AG10803 (cell line): ENCODE data around the gene WAC.
"Not testable (repeated sequence)": the region's sequence is repeated elsewhere in the genome, so short reads cannot be mapped to it uniquely, and the experiment has no call there.

Experiments
- DNase-seq: peaks from one replicate; pipeline ENCODE4 v3.0.0; 2010; ENCODE audit warnings: low read depth
- H3K4me3 ChIP-seq: 2 replicates; pipeline ENCODE4 v1.5.1; 2011; ENCODE audit warnings: mild to moderate bottlenecking, low read length, control low read depth
- CTCF ChIP-seq: conservative IDR thresholded peaks from 2 replicates; pipeline ENCODE4 v1.5.1; 2011; ENCODE audit warnings: mild to moderate bottlenecking, low read length, control low read depth, inconsistent platforms

WAC gene

GRCh38 chr10:28593811-28594210, 60.9 kb downstream of the WAC start:
- no peak for DNase-seq
- no peak overlapping the region for H3K4me3 ChIP-seq
- TF ChIP-seq CTCF, result no peak

GRCh38 chr10:28594406-28594805, 61.5 kb downstream of the WAC start:
- H3K4me3 ChIP-seq, result no peak overlapping the region
- no peak for TF ChIP-seq CTCF
- no peak for DNase-seq

DNA sequence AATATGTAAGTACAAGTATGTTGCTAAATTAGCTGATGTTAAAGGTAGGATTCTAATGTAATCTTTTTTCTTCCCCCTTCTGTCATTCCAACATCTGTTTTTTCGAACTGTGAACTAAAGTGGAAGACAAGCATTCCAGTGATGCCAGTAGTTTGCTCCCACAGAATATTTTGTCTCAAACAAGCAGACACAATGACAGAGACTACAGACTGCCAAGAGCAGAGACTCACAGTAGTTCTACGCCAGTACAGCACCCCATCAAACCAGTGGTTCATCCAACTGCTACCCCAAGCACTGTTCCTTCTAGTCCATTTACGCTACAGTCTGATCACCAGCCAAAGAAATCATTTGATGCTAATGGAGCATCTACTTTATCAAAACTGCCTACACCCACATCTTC, 62.7 kb downstream of the WAC start:
- DNase-seq, result peak; percentile 74
- H3K4me3 ChIP-seq, result no peak overlapping the region
- TF ChIP-seq CTCF, result no peak

- no peak overlapping the region for H3K4me3 ChIP-seq
- no peak for TF ChIP-seq CTCF
- DNase-seq, result peak; percentile 59
Measured at GRCh38 chr10:28600056-28600455, 67.1 kb downstream of the WAC start.

DNA sequence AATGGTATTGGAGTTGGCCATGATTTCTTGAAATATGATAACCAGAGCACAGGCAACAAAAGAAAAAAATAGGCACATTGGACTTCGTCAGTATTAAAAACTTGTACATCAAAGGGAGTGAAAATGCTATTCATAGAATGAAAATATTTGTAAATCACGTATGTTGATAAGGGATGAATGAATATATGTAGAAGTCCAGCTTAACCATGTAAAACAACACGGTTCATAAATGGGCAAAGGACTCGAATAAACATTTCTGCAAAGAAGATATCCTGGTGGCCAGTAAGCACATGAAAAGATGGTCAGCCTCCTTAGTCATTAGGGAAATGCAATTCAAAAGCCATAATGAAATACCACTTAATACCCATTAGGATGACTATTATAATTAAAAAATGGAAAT, 68.1 kb downstream of the WAC start:
- no peak overlapping the region for H3K4me3 ChIP-seq
- no peak for DNase-seq
- TF ChIP-seq CTCF, result no peak

DNA sequence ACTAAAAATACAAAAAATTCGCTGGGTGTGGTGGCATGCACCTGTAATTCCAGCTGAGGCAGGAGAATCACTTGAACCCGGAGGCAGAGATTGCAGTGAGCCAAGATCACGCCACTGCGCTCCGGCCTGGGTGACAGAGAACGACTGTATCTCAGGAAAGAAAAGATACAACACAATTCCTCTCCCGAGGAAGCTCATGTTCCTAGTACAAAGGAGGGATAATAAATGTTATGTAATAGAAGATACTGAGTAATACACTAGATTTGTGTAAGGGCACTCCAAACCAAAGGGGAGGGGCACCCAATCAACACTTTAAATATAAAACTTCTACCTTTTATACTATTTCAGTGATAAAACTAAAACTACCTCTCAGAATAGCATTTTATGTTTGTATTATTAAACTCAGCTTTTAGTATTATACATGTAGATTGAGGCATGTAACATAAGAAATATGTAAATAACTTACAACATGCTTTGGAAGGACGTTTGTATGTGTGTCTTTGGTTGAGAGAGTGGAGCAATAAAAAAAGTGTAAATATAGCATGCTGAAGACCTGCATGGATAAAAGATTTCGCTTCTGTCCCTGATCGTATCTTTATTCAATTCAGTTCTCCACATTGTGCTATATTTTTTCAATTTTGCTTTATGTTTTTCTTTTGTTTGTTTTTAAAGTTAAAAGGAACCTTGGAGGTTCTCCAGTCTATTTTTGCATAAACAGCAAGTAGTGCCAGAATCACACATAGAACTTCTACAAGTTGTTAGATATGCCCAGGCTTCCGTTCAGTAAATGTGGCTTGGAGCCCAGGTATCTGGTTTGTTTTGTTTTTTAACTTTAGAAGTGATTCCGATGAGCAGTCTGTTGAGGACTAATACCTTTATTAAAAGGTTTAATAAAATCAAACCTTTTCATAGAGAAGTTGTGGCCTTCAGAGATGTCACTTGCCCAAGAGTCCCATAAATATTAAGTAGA, 71.9 kb downstream of the WAC start:
- no peak for DNase-seq
- H3K4me3 ChIP-seq, result no peak overlapping the region
- TF ChIP-seq CTCF, result no peak

- no peak for TF ChIP-seq CTCF
- no peak for DNase-seq
- H3K4me3 ChIP-seq, result no peak overlapping the region
Measured at GRCh38 chr10:28606568-28606967, 73.7 kb downstream of the WAC start.

- not testable (repeated sequence) for H3K4me3 ChIP-seq, DNase-seq
Measured at GRCh38 chr10:28609636-28610035, 76.7 kb downstream of the WAC start.
